OCI-LY7 (cell line): ENCODE results near the gene SEH1L. TPM values are rescaled to one million over a fixed set of nuclear protein-coding genes. Genes with fewer than 3 reads are reported as not detected.

Source experiments
- BruUV-seq: library from RNA; stranded (reverse); fragments of 400-500 nt; replicated peaks from 2 replicates; lab custom pipeline; 2021; lab: Mats Ljungman, UMichigan
- CTCF ChIA-PET: fragments of 300-600 bp; sonication (Branson Sonifier 250); formaldehyde crosslinking; loops from one replicate; lab custom pipeline; 2022; ENCODE audit warnings: antibody characterized with exemption; ENCODE audit not compliant: unreplicated experiment; lab: Charles Lee
- POLR2A ChIA-PET: fragments of 300-600 bp; sonication (Branson Sonifier 250); formaldehyde crosslinking; loops from one replicate; lab custom pipeline; 2022; ENCODE audit warnings: antibody characterized with exemption; lab: Charles Lee
- DNase-seq: peaks from one replicate; pipeline ENCODE4 v3.0.0-alpha.2; 2015; ENCODE audit warnings: low spot score
- H2AFZ ChIP-seq: fragments of 200-600 bp; sonication (generic), shearing (Covaris generic); 2 replicates; pipeline ENCODE4 v1.6.1; 2014; ENCODE audit warnings: mild to moderate bottlenecking, antibody characterized with exemption, low read length, moderate library complexity
- H3K27ac ChIP-seq: fragments of 200-600 bp; sonication (generic); 2 replicates; pipeline ENCODE4 v1.5.1; 2014; ENCODE audit warnings: mixed run types, low read depth, mild to moderate bottlenecking, moderate library complexity, low read length, inconsistent platforms; ENCODE audit not compliant: poor library complexity, severe bottlenecking
- H3K36me3 ChIP-seq: fragments of 200-600 bp; sonication (generic); 2 replicates; pipeline ENCODE4 v1.6.1; 2014; ENCODE audit warnings: mild to moderate bottlenecking, antibody characterized with exemption, low read length, moderate library complexity, mixed read lengths; ENCODE audit not compliant: insufficient read depth
- H3K4me1 ChIP-seq: fragments of 200-600 bp; sonication (generic); 2 replicates; pipeline ENCODE4 v1.5.1; 2014; ENCODE audit warnings: mild to moderate bottlenecking, low read length; ENCODE audit not compliant: insufficient read depth, poor library complexity, severe bottlenecking
- H3K4me2 ChIP-seq: fragments of 200-600 bp; sonication (generic); 2 replicates; pipeline ENCODE4 v1.6.1; 2014; ENCODE audit warnings: mild to moderate bottlenecking, low read length
- H3K4me3 ChIP-seq: fragments of 200-600 bp; sonication (generic); 2 replicates; pipeline ENCODE4 v1.5.1; 2014; ENCODE audit warnings: mild to moderate bottlenecking, low read depth, low read length; ENCODE audit not compliant: poor library complexity, severe bottlenecking
- H3K79me2 ChIP-seq: fragments of 200-600 bp; sonication (generic); 2 replicates; pipeline ENCODE4 v1.6.1; 2016; ENCODE audit warnings: low read depth, mild to moderate bottlenecking, low read length, moderate library complexity, mixed read lengths; ENCODE audit not compliant: insufficient read depth
- H3K9me2 ChIP-seq: fragments of 200-600 bp; sonication (generic); 2 replicates; pipeline ENCODE4 v1.6.1; 2016; ENCODE audit warnings: mild to moderate bottlenecking, low read length, mixed read lengths; ENCODE audit not compliant: insufficient read depth
- H3K9me3 ChIP-seq: fragments of 200-600 bp; sonication (generic); 2 replicates; pipeline ENCODE4 v1.6.1; 2014; ENCODE audit warnings: mild to moderate bottlenecking, mixed run types, low read length, mixed read lengths
- H4K20me1 ChIP-seq: fragments of 200-600 bp; sonication (generic); 2 replicates; pipeline ENCODE4 v1.6.1; 2014; ENCODE audit warnings: mild to moderate bottlenecking, antibody characterized with exemption, low read length, moderate library complexity, mixed read lengths; ENCODE audit not compliant: insufficient read depth
- EZH2phosphoT487 ChIP-seq: fragments of 200-600 bp; sonication (generic); IDR thresholded peaks from 2 replicates; pipeline ENCODE4 v1.6.1; 2018; ENCODE audit warnings: low read depth, borderline replicate concordance, mild to moderate bottlenecking, mixed run types, antibody characterized with exemption, low read length, moderate library complexity, mixed read lengths
- intact Hi-C: fragments of 100-400 bp; cut with micrococcal nuclease; formaldehyde crosslinking; loops from one replicate; pipeline ENCODE4 v1.10.0; 2022; ENCODE audit not compliant: unreplicated experiment
- total RNA-seq, 2 experiments: library from RNA; depleted of rRNA in 1 of 2; stranded (reverse); fragments of >200 nt in 1 of 2; shearing (Covaris generic) in 1 of 2; gene quantifications; 2 replicates each; pipeline ENCODE4 v1.2.3, GENCODE V29; 2014 to 2022
- TF ChIP-seq, protein P1 (sequence below): fragments of 200-600 bp; sonication (generic); conservative IDR thresholded peaks from 2 replicates; pipeline ENCODE4 v1.5.1; 2014; ENCODE audit warnings: mild to moderate bottlenecking, antibody characterized with exemption, low read length, moderate library complexity, mixed read lengths

Gene SEH1L
- total RNA-seq, 2 experiments from 2014 or later = 61.6 to 115 TPM

DNA sequence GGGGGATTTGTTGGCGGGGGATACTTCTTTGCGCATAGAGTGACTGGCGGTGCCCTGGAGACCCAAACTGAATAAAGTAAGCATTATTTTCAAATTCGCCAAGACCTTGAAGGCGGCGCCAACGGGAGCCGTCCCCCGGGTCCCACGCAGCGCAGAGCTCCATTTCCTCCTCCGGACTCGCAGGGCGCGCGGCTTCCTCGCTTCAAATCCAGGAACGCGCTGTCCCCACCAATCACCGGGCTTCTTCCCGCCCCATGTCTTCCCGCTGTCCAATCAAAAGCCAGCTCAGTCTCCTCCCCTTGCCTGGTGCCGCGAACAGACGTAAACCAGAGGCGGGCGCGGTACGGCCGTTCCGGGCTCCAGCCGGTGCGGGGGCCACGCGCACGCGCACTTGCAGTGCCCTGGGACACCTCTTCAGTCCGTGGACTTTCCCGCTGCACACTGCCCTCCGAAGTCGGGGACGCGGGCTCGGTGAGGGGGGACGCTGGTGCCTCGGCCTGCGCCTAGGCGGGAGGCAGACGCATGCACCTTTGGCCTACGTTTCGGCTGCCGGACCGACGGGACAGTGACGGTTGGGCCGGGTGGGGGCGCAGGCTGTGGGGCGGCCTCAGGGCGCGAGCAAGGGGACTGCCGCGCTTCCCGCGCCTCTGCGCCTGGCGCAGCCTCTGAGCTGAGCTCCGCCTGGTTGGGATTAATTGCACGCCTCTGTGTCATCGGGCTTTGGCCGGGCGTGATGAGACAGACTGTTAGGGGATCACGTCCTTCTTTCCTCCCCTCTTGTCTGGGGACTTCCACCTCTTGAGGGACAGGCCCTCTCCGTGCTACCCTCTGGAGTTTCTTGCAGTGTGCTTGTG lies 43.4 kb downstream of the SEH1L start, which contains the start of gene CEP192:
TSS of gene CEP192 (plus strand) at position 396 of the 854 bp plus-strand sequence. CDS start 8,063 bp downstream, outside the sequence.
- no peak for TF ChIP-seq EZH2phosphoT487
- TF ChIP-seq, protein P1, sequence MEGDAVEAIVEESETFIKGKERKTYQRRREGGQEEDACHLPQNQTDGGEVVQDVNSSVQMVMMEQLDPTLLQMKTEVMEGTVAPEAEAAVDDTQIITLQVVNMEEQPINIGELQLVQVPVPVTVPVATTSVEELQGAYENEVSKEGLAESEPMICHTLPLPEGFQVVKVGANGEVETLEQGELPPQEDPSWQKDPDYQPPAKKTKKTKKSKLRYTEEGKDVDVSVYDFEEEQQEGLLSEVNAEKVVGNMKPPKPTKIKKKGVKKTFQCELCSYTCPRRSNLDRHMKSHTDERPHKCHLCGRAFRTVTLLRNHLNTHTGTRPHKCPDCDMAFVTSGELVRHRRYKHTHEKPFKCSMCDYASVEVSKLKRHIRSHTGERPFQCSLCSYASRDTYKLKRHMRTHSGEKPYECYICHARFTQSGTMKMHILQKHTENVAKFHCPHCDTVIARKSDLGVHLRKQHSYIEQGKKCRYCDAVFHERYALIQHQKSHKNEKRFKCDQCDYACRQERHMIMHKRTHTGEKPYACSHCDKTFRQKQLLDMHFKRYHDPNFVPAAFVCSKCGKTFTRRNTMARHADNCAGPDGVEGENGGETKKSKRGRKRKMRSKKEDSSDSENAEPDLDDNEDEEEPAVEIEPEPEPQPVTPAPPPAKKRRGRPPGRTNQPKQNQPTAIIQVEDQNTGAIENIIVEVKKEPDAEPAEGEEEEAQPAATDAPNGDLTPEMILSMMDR = peak; percentile 44; the same call in 1 of the 2 replicates
- peaks cover 47% of the 10 kb centered on the region for H3K79me2 ChIP-seq
- BruUV-seq = no TSS peak

DNA sequence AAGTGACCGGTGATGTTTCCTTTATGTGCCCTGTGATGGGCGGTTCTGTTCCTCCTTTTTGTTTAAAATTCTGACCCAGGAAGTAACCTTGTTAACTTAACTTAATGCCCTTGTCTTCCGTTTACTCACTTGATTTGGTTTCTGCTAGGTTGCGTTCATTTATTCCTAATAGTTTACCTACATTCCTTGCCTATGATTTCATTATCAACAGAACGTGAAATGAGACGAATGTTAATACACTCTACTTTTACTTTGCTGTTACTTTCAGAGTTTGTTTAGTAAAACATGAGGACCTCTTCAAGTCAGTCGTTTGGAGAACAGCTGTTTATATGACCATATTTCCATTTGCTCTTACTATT lies 44.0 kb downstream of the SEH1L start:
- CTCF ChIA-PET = no interaction called here

More for the DNA sequence above, 43.4 kb downstream of the SEH1L start, which contains the start of gene CEP192:
- DNase-seq = peak; percentile 98
- peak within 1 kb of the TSS; percentile 97 for H3K4me2 ChIP-seq
- peaks cover 24% of the 10 kb centered on the region for H3K4me1 ChIP-seq
- H3K9me3 ChIP-seq = no peaks in the 10 kb centered on the region; the same call in 1 of the 2 replicates
- peak within 1 kb of the TSS; percentile 78 for H3K4me3 ChIP-seq
- H3K36me3 ChIP-seq = peaks cover 44% of the 10 kb centered on the region
- H2AFZ ChIP-seq = peak within 1 kb of the TSS; percentile 60
- peaks cover 22% of the 10 kb centered on the region; the same call in 1 of the 2 replicates for H4K20me1 ChIP-seq
- intact Hi-C loops = loop anchor here (2.0 kb wide), 1 partner anchor 42 kb away; the partner anchor contains the start of gene SEH1L
- peak within 1 kb of the TSS; percentile 79 for H3K27ac ChIP-seq
- H3K9me2 ChIP-seq = no peaks in the 10 kb centered on the region
- POLR2A ChIA-PET = interaction anchor here (0.5 to 2.8 kb wide), 25 partner anchors 10 to 621 kb away, joined by 3 to 10 read pairs (median 4); partner anchors contain the start of genes CEP76 and SEH1L
- CTCF ChIA-PET = interaction anchor here (0.6 to 1.1 kb wide), 3 partner anchors 93 to 212 kb away, joined by 3 to 5 read pairs (median 4); no protein-coding TSS in a partner anchor

More for the DNA sequence above, 44.0 kb downstream of the SEH1L start:
- Histone ChIP-seq H3K27ac (peak overlapping the region; percentile 79), H3K9me2 (no peaks in the 10 kb centered on the region), H3K36me3 (peaks cover 47% of the 10 kb centered on the region), H3K4me3 (peak overlapping the region; percentile 78), H2AFZ (peak overlapping the region; percentile 60; the same call in 1 of the 2 replicates), H4K20me1 (peaks cover 22% of the 10 kb centered on the region), H3K4me2 (peak overlapping the region; percentile 97), H3K9me3 (no peaks in the 10 kb centered on the region; the same call in 1 of the 2 replicates), H3K79me2 (peaks cover 53% of the 10 kb centered on the region), H3K4me1 (peaks cover 24% of the 10 kb centered on the region)
- BruUV-seq = no TSS peak
- no peak for TF ChIP-seq EZH2phosphoT487
- TF ChIP-seq, protein P1 = no peak
- no peak for DNase-seq
- intact Hi-C loops = loop anchor here (2.0 kb wide), 1 partner anchor 43 kb away; the partner anchor contains the start of gene SEH1L
- POLR2A ChIA-PET = interaction anchor here (0.5 to 2.8 kb wide), 10 partner anchors 14 to 287 kb away, joined by 3 to 10 read pairs (median 3); no protein-coding TSS in a partner anchor
